ENCODE measurements around the gene RHOBTB3.

DNA sequence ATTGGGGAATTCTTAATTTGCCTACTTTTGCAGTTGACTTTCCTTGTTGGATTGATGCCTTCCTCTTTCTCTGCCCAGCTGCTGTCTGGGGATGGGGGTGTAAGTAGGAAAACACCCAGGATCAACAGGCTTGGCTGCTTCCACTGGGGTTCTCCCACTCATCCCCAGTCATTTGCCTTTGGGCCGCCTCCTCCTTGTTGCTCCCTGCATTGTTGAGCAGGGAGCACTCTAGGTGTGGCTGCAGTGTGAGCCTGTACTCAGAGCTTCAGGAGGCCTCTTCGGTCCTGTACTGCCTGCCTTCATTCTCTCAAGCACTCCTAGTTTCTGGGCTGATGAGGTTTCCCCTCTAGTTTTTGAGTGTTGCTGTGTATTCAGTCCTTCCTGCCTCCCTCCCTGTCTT is 12.1 kb downstream of the RHOBTB3 start:
- TF ChIP-seq EZH2 (IDR thresholded peaks at IDR 0.05; ENCODE audit: insufficient read depth, poor library complexity, severe bottlenecking) (no peak), EZH2phosphoT487 (IDR thresholded peaks at IDR 0.05; ENCODE audit: insufficient read depth, low read depth) (no peak)
